H1 (cell line): ENCODE measurements around the gene RUBCN. TPM values are rescaled to one million over a fixed set of nuclear protein-coding genes. Genes with fewer than 3 reads are reported as not detected.

Source experiments
- CTCF ChIA-PET: fragments of 300-600 bp; sonication (Branson Sonifier 250); formaldehyde crosslinking; loops from one replicate; lab custom pipeline; 2021; ENCODE audit not compliant: partially characterized antibody; lab: Charles Lee
- POLR2A ChIA-PET: fragments of 300-600 bp; sonication (Branson Sonifier 250); formaldehyde crosslinking; loops from one replicate; lab custom pipeline; 2021; ENCODE audit warnings: inconsistent platforms; ENCODE audit not compliant: partially characterized antibody; lab: Charles Lee
- DNase-seq, 2 experiments: peaks; one replicate each; pipeline versions ENCODE4 v3.0.0 to v3.0.0-alpha.2; 2010 to 2022; ENCODE audit warnings: low spot score in 2 of 2, low read depth in 1 of 2, mixed read lengths in 1 of 2
- FAIRE-seq: peaks from 2 replicates; lab custom pipeline; 2011; peaks lifted over from hg19 to GRCh38; lab: Jason Lieb, UNC
- H2AFZ ChIP-seq: 2 replicates; pipeline ENCODE4 v1.8.1; 2012; ENCODE audit warnings: low read length, inconsistent platforms
- H2AK5ac ChIP-seq: 2 replicates; pipeline ENCODE4 v1.6.1; 2013; ENCODE audit warnings: low read depth, low read length
- H2BK120ac ChIP-seq: replicated peaks from 2 replicates; pipeline ENCODE3; 2013; ENCODE audit warnings: low read depth, low read length, inconsistent platforms
- H2BK12ac ChIP-seq: 2 replicates; pipeline ENCODE4 v1.6.1; 2013; ENCODE audit warnings: low read depth, low read length
- H2BK15ac ChIP-seq: 2 replicates; pipeline ENCODE4 v1.6.1; 2013; ENCODE audit warnings: low read length
- H2BK20ac ChIP-seq: 2 replicates; pipeline ENCODE4 v1.6.1; 2013; ENCODE audit warnings: low read length
- H2BK5ac ChIP-seq: 2 replicates; pipeline ENCODE4 v1.6.1; 2013; ENCODE audit warnings: low read depth, low read length
- H3K14ac ChIP-seq: 2 replicates; pipeline ENCODE4 v1.6.1; 2013; ENCODE audit warnings: inconsistent platforms; ENCODE audit not compliant: insufficient read length
- H3K18ac ChIP-seq: 2 replicates; pipeline ENCODE4 v1.6.1; 2013; ENCODE audit warnings: low read length; ENCODE audit errors: extremely low read depth
- H3K23ac ChIP-seq: 2 replicates; pipeline ENCODE4 v1.6.1; 2013; ENCODE audit warnings: inconsistent platforms; ENCODE audit not compliant: insufficient read length
- H3K23me2 ChIP-seq: 2 replicates; pipeline ENCODE4 v1.6.1; 2013; ENCODE audit warnings: low read depth, low read length
- H3K27ac ChIP-seq: 2 replicates; pipeline ENCODE4 v1.6.1; 2011; ENCODE audit warnings: low read depth, low read length, inconsistent platforms
- H3K27me3 ChIP-seq, 4 experiments: replicated peaks in 1 of 4; 1 replicate in 1 of 4; 2 replicates in 3 of 4; pipeline versions ENCODE4 v1.6.1 to v1.8.1; 2011 to 2013; ENCODE audit warnings: low read length in 3 of 4, mild to moderate bottlenecking in 3 of 4, inconsistent platforms in 2 of 4, mixed read lengths in 2 of 4, moderate library complexity in 1 of 4; ENCODE audit not compliant: control insufficient read depth in 3 of 4, insufficient read depth in 3 of 4; ENCODE audit errors: extremely low read depth in 1 of 4
- H3K36me3 ChIP-seq, 4 experiments: 2 replicates each; pipeline versions ENCODE4 v1.6.1 to v1.8.1; 2011 to 2013; ENCODE audit warnings: mild to moderate bottlenecking in 4 of 4, low read length in 3 of 4, moderate library complexity in 2 of 4, control low read depth in 1 of 4, inconsistent platforms in 1 of 4; ENCODE audit not compliant: insufficient read depth in 4 of 4, control insufficient read depth in 2 of 4
- H3K4ac ChIP-seq: replicated peaks from 2 replicates; pipeline ENCODE3; 2013; ENCODE audit warnings: low read length, low read depth, mixed read lengths, inconsistent platforms; ENCODE audit not compliant: insufficient read length
- H3K4me1 ChIP-seq, 4 experiments: replicated peaks in 1 of 4; 1 replicate in 1 of 4; 2 replicates in 3 of 4; pipeline versions ENCODE4 v1.6.1 to v1.8.1; 2011 to 2013; ENCODE audit warnings: low read length in 3 of 4, inconsistent platforms in 2 of 4, mixed read lengths in 1 of 4; ENCODE audit not compliant: insufficient read depth in 4 of 4, control insufficient read depth in 3 of 4
- H3K4me2 ChIP-seq, 2 experiments: 2 replicates each; pipeline versions ENCODE4 v1.6.1 to v1.8.1; 2011 to 2013; ENCODE audit warnings: low read depth in 2 of 2, low read length in 2 of 2, control low read depth in 1 of 2, inconsistent platforms in 1 of 2, mild to moderate bottlenecking in 1 of 2; ENCODE audit not compliant: insufficient read depth in 1 of 2
- H3K4me3 ChIP-seq, 4 experiments: fragments of 200-600, 300-600 bp in 1 of 4; sonication (generic), shearing (Covaris generic), sonication (Bioruptor Twin) in 1 of 4; 2 replicates each; pipeline versions ENCODE4 v1.5.1 to v1.8.1; 2011 to 2016; ENCODE audit warnings: low read length in 4 of 4, low read depth in 3 of 4, control low read depth in 2 of 4, inconsistent platforms in 2 of 4, mild to moderate bottlenecking in 2 of 4, mixed read lengths in 1 of 4, moderate library complexity in 1 of 4; ENCODE audit not compliant: insufficient read depth in 2 of 4; ENCODE audit errors: extremely low read depth in 1 of 4
- H3K56ac ChIP-seq: replicated peaks from 2 replicates; pipeline ENCODE3; 2013; ENCODE audit warnings: low read depth, mild to moderate bottlenecking, mixed read lengths, low read length, inconsistent platforms; ENCODE audit not compliant: insufficient read length
- H3K79me1 ChIP-seq: 2 replicates; pipeline ENCODE4 v1.6.1; 2013; ENCODE audit warnings: low read depth, low read length, control low read depth
- H3K79me2 ChIP-seq, 2 experiments: 2 replicates each; pipeline versions ENCODE4 v1.6.1 to v1.8.1; 2012 to 2013; ENCODE audit warnings: low read length in 2 of 2, mild to moderate bottlenecking in 2 of 2, inconsistent platforms in 1 of 2; ENCODE audit not compliant: insufficient read depth in 2 of 2, control insufficient read depth in 1 of 2
- H3K9ac ChIP-seq, 4 experiments: replicated peaks in 1 of 4; 1 replicate in 1 of 4; 2 replicates in 3 of 4; pipeline versions ENCODE4 v1.6.1 to v1.8.1; 2011 to 2013; ENCODE audit warnings: low read depth in 3 of 4, low read length in 3 of 4, control low read depth in 2 of 4, mild to moderate bottlenecking in 2 of 4, moderate library complexity in 2 of 4, inconsistent platforms in 1 of 4; ENCODE audit errors: extremely low read depth in 1 of 4
- H3K9me3 ChIP-seq, 2 experiments: 2 replicates each; pipeline versions ENCODE4 v1.6.1 to v1.8.1; 2012 to 2013; ENCODE audit warnings: mild to moderate bottlenecking in 2 of 2, moderate library complexity in 2 of 2, control low read depth in 1 of 2, inconsistent platforms in 1 of 2, low read depth in 1 of 2, low read length in 1 of 2, mixed read lengths in 1 of 2; ENCODE audit not compliant: insufficient read depth in 2 of 2
- H4K20me1 ChIP-seq, 2 experiments: replicated peaks in 1 of 2; 2 replicates each; pipeline versions ENCODE3 to v1.8.1; 2011 to 2013; ENCODE audit warnings: inconsistent platforms in 2 of 2, low read length in 2 of 2, mild to moderate bottlenecking in 1 of 2; ENCODE audit not compliant: insufficient read depth in 2 of 2, control insufficient read depth in 1 of 2
- H4K5ac ChIP-seq: 2 replicates; pipeline ENCODE4 v1.6.1; 2013; ENCODE audit warnings: low read length, low read depth, mixed read lengths, inconsistent platforms; ENCODE audit not compliant: insufficient read length
- H4K8ac ChIP-seq: 2 replicates; pipeline ENCODE4 v1.8.0; 2013; ENCODE audit warnings: mild to moderate bottlenecking, moderate library complexity, low read length, inconsistent platforms; ENCODE audit not compliant: insufficient read depth; ENCODE audit errors: extremely low read depth
- H4K91ac ChIP-seq: replicated peaks from 2 replicates; pipeline ENCODE3; 2013; ENCODE audit warnings: low read length, mixed read lengths, inconsistent platforms; ENCODE audit not compliant: insufficient read length
- CTBP2 ChIP-seq: IDR thresholded peaks from 2 replicates; pipeline ENCODE4 v1.7.0; 2011; ENCODE audit warnings: borderline replicate concordance, mild to moderate bottlenecking, moderate library complexity, mixed read lengths, low read length; ENCODE audit not compliant: insufficient read depth, insufficient read length
- E2F6 ChIP-seq: IDR thresholded peaks from 2 replicates; pipeline ENCODE4 v1.6.1; 2012; ENCODE audit warnings: inconsistent platforms
- SIX5 ChIP-seq: IDR thresholded peaks from 2 replicates; pipeline ENCODE4 v1.6.1; 2011; ENCODE audit warnings: mild to moderate bottlenecking, low read depth, low read length
- WGBS, 2 experiments: shearing (Covaris generic) in 1 of 2; methylation state at CpG; one replicate each; pipeline versions ENCODE4 v1.1.6 to v1.1.7; 2013 to 2015; ENCODE audit warnings: low lambda C conversion rate in 2 of 2, mixed read lengths in 2 of 2, inconsistent platforms in 1 of 2, low coverage in 1 of 2, missing lambda C conversion rate in 1 of 2; ENCODE audit not compliant: insufficient replicate concordance in 2 of 2, insufficient coverage in 1 of 2, insufficient read length in 1 of 2; ENCODE audit errors: extremely low coverage in 1 of 2, missing lambda C conversion rate in 1 of 2; 5-methylcytosine and 5-hydroxymethylcytosine counted together
- polyA plus RNA-seq, 7 experiments: library from polyadenylated mRNA; depleted of rRNA in 3 of 7; stranded (reverse) in 5 of 7; unstranded in 2 of 7; fragments of >200 nt in 5 of 7; fragments of 200-250 nt in 2 of 7; gene quantifications; 1 replicate in 5 of 7; 2 replicates in 1 of 7; 4 replicates in 1 of 7; pipeline versions ENCODE4 v1.2.1 to v1.2.3, GENCODE V29; 2011 to 2013; ENCODE audit warnings: missing spikeins in 2 of 7, mixed read lengths in 2 of 7
- total RNA-seq: library from RNA; stranded (reverse); fragmentation: NEBNext Ultra II Directional; extraction: Animal tissue kit (Norgen Biotek cat#: 25700); gene quantifications from 2 replicates; pipeline ENCODE4 v1.2.1, GENCODE V29; 2021

The RUBCN gene
- total and polyA plus RNA-seq, 2 of the 8 experiments (the other 6 are each of a cell fraction or from before 2014, with no cell fraction given) = 9.3 to 21.9 TPM

DNA sequence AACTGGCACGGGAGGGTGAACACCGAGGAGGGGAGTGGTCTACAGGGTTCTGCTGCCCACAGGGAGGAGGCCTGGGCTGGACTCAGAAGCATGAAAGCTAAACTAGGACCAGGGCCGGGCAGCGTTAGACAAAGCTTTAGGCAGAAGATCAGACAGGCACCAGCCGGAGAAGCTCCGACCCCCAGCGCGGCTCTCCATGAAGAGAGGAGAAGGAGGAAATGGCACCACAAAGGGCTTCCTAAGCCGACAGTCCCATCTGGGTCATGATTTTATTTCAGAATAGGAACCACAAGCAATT lies 61.2 kb downstream of the RUBCN start:
- ChIA-PET POLR2A (no interaction called here), CTCF (interaction anchor here (0.8 to 1.7 kb wide), 3 partner anchors 9 to 76 kb away, joined by 3 to 5 read pairs (median 3); no protein-coding TSS in a partner anchor)
- H3K4me3 ChIP-seq = no peak overlapping the region
- H2BK5ac ChIP-seq = no peak overlapping the region
- H3K9ac ChIP-seq = no peak overlapping the region
- H3K23ac ChIP-seq = no peak overlapping the region
- no peak for FAIRE-seq
- H2BK20ac ChIP-seq = no peak overlapping the region
- H2BK15ac ChIP-seq = no peak overlapping the region
- H3K79me2 ChIP-seq = no peaks in the 10 kb centered on the region
- no peak overlapping the region for H4K5ac ChIP-seq
- H3K14ac ChIP-seq = no peak overlapping the region
- no peak overlapping the region for H3K56ac ChIP-seq
- H3K4me2 ChIP-seq = no peak overlapping the region
- no peak overlapping the region for H4K8ac ChIP-seq
- no peak overlapping the region for H4K91ac ChIP-seq
- H3K23me2 ChIP-seq = no peaks in the 10 kb centered on the region
- TF ChIP-seq CTBP2 = no peak
- TF ChIP-seq SIX5 = no peak
- TF ChIP-seq E2F6 = no peak
- no peak overlapping the region for H3K4ac ChIP-seq
- 0 out of 2 replicates have a peak, but pooled peaks cover under 1% of the 10 kb centered on the region for H3K79me1 ChIP-seq
- H4K20me1 ChIP-seq = no peaks in the 10 kb centered on the region
- no peak overlapping the region for H2AK5ac ChIP-seq
- H2AFZ ChIP-seq = no peak overlapping the region
- H2BK12ac ChIP-seq = no peak overlapping the region
- H3K9me3 ChIP-seq = peaks cover 4 to 8% of the 10 kb centered on the region in 2 experiments; a peak in 2 of 4 replicates
- no peaks in the 10 kb centered on the region for H3K4me1 ChIP-seq
- H3K27ac ChIP-seq = no peak overlapping the region
- WGBS, 2 experiments = 92% methylated on average over 8 of the region's 9 CpGs; no CpG with 5 or more reads in 1 of the 2 experiments
- no peak for DNase-seq
- no peak overlapping the region for H2BK120ac ChIP-seq
- H3K36me3 ChIP-seq = peaks cover 0 to 18% (median 9%) of the 10 kb centered on the region in 4 experiments; a peak in 7 of 8 replicates
- H3K27me3 ChIP-seq = no peaks in the 10 kb centered on the region
- H3K18ac ChIP-seq = no peak overlapping the region
